Stimulated activated CD4-positive, alpha-beta T cell treated with anti-CD3 and anti-CD28 coated beads, Interleukin-15, amount 100 ng/mL, for 48 hours (primary cell): Measurements from ENCODE around the gene SPATS2.
"Not testable (repeated sequence)": the region's sequence is repeated elsewhere in the genome, so short reads cannot be mapped to it uniquely, and the experiment has no call there.

Source experiments
- DNase-seq, 2 donors: peaks; one replicate each; pipeline ENCODE4 v3.0.0-alpha.2; 2020; ENCODE audit warnings: low read depth in 2 of 2

Gene SPATS2

DNA sequence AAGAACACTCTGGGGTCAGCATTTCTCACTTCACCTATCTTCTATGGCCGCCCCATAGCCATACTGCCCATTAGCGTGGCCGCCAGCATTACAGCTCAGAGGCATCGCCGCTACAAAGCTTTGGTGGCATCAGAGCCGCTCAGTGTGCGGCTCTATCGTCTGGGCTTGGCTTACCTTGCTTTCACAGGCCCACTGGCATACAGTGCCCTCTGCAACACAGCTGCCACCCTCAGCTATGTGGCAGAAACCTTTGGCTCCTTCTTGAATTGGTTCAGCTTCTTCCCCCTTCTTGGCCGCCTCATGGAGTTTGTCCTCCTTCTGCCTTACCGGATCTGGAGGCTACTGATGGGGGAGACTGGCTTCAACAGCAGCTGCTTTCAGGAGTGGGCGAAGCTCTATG, 18.0 kb upstream of the SPATS2 start:
- no peak for DNase-seq

DNA sequence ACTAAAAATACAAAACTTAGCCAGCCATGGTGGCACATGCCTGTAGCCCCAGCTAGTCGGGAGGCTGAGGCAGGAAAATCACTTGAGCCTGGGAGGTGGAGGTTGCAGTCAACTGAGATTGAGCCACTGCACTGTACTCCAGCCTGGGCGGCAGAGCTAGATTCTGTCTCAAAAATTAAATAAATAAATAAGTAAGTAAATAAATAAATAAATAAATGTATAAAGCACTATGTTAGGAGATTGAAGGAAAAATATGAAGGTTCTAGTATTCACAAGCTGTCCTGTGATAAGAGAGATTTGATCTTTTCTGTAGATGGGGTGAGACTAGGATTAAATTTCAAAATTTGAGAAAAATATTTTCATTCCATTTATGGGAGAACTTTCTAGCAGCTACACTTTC, 14.9 kb upstream of the SPATS2 start:
- DNase-seq: no peak

- no peak for DNase-seq
Measured at GRCh38 chr12:49355913-49356312, 11.3 kb upstream of the SPATS2 start.

DNA sequence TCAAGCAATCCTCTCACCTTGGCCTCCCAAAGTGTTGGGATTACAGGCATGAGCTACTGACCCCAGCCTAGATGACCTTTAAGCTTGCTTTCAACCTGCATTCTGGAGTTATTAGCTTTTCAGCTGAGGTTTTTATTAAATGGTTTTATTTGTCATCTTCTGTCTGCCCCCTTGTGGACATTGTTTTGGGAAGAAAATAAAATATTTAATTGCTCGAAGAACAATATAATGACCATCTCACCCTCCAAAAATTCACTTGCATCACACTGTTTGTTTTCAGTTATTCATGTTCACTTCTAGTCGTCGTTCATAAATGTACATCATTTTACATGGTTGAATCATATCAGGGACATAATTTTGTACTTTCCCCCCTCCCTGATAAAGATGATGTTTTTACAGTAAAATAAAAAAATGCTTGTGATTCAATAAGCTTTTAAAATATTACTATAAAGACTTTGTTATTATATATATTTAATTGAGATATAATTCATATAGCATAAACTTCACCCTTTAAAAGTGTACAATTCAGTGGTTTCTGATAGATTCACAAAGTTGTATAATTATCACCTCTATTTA, 10.1 kb upstream of the SPATS2 start:
- DNase-seq: no peak

DNA sequence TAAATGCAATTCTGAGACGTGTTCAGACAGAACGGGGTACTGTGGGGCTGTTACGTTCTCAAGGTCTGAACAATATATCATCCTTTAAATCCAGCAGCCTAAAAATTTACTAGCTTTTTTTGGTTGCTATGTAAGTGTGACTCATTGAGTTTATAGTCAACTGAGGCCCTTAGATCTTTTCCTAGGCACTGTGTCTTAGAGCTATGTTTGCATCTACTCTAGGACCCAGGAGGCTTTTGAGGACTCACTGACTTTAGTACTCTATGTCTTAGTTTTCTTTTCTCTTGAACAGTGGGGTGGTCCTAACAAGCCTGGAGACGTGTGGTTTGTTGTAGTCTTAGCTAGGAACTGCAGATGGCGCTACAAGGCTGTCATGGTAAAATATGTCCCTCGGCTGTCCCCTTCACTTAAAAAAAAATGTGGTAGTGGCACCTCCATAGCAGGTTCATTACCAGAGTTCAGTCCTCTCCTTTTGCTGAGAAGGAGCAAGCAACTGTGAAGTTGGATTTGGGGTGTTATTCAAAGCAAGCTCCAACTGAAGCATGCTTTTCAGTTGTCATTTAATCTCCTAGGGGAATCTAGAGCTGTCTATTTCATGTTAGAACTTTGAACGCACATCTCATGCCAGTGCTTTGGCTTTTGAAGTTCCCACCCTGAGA, 8.7 kb upstream of the SPATS2 start:
- no peak for DNase-seq

DNA sequence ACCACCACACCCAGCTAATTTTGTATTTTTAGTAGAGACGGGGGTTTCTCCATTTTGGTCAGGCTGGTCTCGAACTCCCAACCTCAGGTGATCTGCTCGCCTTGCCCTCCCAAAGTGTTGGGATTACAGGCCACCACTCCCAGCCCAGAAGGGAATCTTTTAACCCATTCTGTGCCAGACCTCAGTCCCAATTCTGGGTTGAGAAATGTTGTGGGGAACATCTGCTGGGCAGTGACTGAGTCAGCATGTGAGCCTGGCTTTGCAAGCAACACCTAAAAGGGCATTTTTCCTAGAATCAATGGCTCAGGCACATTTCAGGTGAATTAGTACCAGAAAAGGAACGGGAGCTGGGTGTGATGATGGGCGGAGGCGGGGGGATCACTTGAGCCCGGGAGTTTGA, 7.6 kb upstream of the SPATS2 start:
- no peak for DNase-seq

DNA sequence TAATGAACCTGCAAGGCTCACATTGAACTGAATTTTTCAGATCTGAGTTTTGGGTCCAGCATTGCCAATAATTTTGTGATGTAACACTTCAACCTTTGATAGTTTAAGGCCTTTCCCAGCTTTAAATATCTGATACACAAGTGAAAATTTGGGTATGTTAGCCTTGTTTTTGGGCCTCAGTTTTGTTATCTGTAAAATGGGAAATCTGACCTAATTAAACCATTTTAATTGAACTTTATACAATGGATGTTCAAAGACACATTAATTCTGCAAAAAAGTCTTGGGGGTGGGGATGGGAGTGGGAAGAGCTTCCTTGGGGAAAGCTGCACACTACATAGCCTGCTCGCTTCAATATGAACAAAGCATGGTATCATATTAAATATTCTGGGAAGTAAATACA, 5.2 kb upstream of the SPATS2 start:
- no peak for DNase-seq

DNA sequence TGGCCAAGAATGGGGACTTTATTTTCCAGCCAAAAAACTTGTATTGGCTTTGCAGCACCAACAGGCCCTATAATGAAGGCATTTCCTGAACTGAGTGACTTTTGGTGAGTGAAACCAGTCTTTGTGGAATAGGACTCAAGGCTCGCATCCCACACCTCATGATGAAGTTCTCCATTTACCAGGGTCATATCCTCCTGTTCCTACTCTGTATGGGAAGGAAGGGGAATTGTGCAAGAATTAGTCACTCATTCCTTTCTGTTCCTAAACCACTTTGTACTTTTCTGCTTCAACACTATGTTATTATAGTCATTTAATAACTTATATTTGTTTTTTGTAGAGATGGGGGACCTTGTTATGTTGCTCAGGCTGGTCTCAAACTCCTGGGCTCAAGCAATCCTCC, 2.3 kb upstream of the SPATS2 start:
- DNase-seq: no peak

GRCh38 chr12:49365542-49365941, 1.7 kb upstream of the SPATS2 start:
- DNase-seq: no peak

DNA sequence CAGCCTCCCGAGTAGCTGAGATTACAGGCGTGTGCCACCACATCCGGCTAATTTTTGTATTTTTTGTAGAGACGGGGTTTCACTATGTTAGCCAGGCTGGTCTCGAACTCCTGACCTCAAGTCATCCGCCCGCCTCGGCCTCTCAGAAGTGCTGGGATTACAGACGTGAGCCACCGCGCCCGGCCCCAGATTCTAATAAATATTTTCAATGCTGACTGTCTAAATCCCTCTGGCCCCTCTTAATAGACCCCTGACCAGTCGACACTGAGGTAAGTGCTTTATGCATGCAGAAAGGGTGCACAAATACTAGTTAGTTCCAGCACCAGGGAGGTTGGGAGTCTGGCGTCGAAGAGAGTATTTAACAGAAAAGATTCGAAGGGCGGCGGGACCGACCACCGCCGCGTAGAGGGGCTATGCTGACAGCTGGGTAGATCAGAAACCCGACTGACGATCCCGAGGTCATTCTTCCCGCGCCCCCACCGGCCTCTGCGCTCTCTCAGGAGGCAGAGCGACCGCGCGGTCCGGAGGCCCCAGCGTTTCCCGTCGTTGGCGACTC, 1.1 kb upstream of the SPATS2 start:
- DNase-seq: no peak

DNA sequence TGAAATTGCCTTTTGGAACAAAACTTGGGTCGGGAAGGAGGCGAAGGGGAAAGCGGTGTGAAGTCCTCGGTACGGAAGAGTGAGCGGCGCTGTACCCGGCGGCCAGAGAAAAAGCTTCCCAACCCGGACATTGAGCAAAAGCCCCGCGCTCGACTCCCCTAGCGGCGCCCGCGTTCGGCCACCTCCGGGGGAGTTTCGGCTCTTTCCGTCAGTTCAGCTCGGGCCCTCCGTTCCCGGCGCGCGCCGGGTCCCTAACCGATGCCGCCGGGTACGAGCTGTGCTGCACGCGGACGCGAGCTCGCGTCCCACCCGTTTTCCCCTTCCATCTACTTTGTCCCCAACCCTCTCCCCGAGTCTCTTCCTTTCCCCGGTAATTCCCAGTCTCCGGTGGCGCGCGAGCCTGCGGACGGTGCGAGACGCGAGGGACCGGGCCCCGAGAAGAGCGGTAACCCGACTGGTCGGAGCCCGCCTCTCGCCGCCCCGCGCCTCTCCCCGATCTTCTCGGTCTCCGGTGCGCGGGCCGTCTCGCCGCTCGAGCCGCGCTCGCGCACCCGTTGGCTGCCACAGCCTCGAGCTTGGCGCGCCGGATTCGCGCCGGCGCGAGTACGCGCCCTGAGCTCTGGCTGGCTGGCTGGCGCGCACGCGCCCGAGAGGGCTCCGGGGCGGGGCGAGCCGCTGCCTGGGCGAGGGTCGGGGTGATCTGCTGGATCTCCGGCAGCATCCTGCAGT, 446 bp upstream of the SPATS2 start:
- peak; percentile 80 to 89 for DNase-seq

DNA sequence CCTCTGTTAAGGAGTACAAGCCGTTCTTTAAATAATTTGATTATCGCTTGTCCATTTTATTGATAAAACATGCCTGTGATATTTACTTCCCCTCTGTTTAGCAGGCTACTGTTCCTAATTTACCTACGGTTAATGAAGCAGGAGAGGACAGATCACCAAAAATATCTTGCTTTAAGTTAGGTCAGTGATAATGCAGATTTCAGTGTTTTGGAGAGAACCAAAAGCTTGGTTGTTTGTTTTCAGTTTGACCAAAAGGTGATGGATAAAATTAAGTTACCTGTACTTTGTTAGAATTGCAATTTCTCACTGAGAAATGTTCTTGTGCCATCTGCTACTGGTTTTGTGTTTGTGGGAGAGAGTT, 958 bp downstream of the SPATS2 start:
- DNase-seq: no peak

- DNase-seq: peak in 1 of 2 donors; percentile 6
Measured at GRCh38 chr12:49369411-49370145, 2.3 kb downstream of the SPATS2 start.

GRCh38 chr12:49370539-49370938, 3.3 kb downstream of the SPATS2 start:
- no peak for DNase-seq

DNA sequence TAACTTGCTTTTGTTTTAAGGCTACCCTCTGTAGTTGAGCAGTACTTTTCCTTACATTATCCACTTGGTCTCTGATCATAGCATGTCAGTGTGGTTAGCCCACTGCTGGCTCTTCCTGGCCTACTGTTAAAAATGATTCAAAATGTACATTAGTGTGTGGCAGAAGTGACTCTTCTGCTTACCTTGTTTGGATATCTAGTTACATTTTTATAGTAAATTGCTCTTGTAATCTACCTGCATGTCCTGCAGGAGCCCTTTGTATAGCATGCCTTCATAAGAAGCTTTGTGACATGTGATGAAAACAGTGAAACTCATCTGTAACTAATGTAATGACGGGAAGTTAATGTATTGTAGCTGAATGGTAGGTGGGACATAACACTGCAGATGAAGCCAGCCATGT, 8.1 kb downstream of the SPATS2 start:
- no peak for DNase-seq

- no peak for DNase-seq
Measured at GRCh38 chr12:49377386-49377785, 10.1 kb downstream of the SPATS2 start.

GRCh38 chr12:49380184-49380583, 12.9 kb downstream of the SPATS2 start:
- not testable (repeated sequence) for DNase-seq

- DNase-seq: peak; percentile 31 to 65
Measured at GRCh38 chr12:49388682-49389386, 21.6 kb downstream of the SPATS2 start.

- DNase-seq: no peak
Measured at GRCh38 chr12:49389387-49389703, 22.1 kb downstream of the SPATS2 start.

GRCh38 chr12:49397000-49397399, 29.7 kb downstream of the SPATS2 start:
- DNase-seq: no peak

DNA sequence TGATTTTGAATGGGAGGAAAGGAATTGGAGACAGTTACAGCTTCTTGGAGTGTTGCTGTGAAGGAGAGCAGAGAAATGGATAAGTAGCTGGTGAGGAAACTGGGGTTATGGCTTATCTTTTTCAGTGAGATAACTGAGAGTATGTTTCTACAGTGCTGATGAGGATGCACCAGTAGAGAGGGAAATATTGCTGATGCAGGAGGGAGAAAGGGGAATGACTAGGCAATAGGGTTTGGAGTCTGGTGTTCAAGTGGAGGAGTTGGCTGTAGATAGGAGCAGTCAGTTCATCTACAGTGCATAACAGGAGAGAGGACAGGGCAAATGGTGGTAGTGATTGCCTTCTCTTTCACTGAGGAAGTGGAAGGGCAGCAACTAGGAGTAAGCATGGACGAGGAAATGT, 33.0 kb downstream of the SPATS2 start:
- DNase-seq: no peak

DNA sequence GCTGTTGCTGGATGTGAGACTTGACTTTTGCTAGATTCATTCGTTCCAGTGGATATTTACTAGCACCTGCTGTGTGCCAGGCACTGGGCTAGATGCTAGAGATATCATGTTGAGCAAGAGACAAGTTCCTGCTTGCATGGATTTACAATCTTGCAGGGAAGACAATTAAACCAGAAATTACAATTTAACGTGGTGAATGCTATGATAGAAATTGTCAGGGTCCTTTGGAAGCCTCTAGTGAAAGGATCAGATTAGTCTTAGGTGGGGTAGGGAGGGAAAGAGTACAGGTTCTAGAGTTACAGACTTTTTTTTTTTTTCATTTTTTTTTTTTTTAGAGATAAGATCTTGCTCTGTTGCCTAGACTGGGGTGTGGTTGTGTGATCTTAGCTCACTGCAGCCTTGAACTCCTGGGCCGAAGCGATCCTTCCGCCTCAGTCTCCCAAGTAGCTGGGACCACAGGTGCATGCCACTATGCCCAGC, 36.7 kb downstream of the SPATS2 start:
- DNase-seq: no peak
